Retinal pigment epithelial cell (primary cell): Measurements from ENCODE around the gene KRTAP10-4.
"Not testable (repeated sequence)": the region's sequence is repeated elsewhere in the genome, so short reads cannot be mapped to it uniquely, and the experiment has no call there.

ENCODE experiments used
- DNase-seq: peaks from one replicate; pipeline ENCODE4 v3.0.0-alpha.2; 2010; ENCODE audit warnings: low read depth
- H3K4me3 ChIP-seq: 2 replicates; pipeline ENCODE4 v1.5.1; 2011; ENCODE audit warnings: mild to moderate bottlenecking, low read length, control low read depth, moderate library complexity
- TF ChIP-seq, protein P1 (sequence below): conservative IDR thresholded peaks from 2 replicates; pipeline ENCODE4 v1.5.1; 2011; ENCODE audit warnings: low read depth, low read length, control low read depth, inconsistent platforms

KRTAP10-4 gene

DNA sequence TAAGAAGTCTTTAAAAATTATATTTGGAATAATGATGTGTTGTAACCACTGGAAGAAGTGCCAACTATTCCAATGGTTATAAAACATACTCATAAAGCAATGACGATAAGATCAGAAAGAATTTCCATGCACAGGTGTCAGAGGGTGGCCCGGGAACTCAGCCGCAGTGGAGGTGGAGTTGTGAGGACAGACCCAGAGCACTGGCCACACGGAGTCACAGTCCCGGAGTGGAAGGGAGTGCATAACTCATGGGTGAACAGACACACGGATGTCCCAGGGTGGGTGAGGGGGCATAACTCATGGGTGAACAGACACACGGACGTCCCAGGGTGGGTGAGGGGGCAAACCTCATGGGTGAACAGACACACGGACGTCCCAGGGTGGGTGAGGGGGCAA lies 2.5 kb downstream of the KRTAP10-4 start:
- DNase-seq, result no peak
- no peak overlapping the region for H3K4me3 ChIP-seq
- TF ChIP-seq, protein P1, sequence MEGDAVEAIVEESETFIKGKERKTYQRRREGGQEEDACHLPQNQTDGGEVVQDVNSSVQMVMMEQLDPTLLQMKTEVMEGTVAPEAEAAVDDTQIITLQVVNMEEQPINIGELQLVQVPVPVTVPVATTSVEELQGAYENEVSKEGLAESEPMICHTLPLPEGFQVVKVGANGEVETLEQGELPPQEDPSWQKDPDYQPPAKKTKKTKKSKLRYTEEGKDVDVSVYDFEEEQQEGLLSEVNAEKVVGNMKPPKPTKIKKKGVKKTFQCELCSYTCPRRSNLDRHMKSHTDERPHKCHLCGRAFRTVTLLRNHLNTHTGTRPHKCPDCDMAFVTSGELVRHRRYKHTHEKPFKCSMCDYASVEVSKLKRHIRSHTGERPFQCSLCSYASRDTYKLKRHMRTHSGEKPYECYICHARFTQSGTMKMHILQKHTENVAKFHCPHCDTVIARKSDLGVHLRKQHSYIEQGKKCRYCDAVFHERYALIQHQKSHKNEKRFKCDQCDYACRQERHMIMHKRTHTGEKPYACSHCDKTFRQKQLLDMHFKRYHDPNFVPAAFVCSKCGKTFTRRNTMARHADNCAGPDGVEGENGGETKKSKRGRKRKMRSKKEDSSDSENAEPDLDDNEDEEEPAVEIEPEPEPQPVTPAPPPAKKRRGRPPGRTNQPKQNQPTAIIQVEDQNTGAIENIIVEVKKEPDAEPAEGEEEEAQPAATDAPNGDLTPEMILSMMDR, result no peak

DNA sequence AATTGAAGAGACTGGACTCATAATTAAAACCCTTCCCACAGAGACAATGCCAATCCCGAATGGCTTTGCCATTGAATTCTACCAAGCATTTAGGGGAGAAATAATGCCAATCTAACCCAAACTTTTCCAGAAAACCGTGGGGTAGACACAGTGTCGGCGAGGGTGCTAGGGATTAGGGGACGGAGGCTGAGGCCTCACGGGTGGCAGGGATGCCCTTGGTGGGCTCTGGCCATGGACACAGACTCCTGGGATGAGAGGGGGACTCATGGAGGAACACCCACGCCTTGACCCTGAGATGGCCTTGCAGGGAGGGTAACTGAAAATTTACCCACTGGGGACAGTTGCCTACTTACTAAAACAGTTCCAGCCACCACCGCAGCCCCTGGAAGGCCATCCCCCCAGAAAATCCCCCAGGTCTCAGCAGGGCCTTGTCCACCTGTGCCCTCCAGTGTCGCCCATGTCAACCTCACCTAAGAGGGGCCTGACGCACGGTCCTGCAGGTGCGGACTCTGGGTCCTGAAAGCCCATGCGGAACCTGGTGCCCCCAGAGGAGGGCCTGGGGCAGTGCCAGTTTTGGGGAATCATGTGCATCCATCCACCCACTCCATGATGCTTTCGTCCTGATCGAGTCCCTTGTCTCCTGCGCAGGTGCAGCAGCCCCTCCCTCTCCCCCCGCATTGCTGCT lies 5.0 kb downstream of the KRTAP10-4 start:
- H3K4me3 ChIP-seq, result no peak overlapping the region
- TF ChIP-seq, protein P1, result no peak
- no peak for DNase-seq

DNA sequence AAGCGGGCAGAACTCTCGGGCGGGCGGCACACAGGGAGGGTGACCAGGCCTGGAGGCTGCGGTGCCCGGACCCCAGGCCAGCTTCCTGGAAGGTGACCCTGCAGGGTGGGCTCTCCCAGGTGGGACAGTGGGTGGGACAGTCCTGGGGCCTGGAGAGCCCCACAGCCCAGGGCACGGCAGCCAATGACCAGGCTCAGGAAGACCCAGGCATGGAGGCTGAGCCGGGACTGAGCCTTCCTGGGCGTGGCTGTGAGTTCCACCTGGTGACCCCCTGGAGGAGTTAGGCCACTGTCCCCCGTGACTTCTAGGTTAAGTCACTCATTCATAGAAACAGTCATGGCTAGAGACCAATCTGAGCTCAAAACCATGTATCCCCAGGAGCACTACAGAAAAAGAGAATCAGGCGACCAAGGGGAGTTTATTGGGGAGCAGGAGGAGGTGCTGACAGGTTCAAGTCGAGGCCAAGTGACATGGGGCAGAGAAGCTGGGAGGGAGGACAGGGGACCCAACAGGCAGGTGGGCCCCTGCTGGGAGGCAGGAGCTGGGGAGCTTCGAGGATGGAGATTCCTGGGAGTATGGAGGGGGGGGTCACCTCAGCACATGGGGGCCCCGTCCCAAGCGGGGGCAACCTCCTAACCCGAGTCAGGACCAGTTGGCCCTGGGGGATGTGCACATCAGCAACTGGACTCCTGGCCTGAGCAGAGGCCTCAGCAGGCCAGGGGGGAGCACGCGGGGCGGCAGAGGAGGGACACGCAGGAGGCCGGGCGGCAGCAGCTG lies 5.7 kb downstream of the KRTAP10-4 start:
- no peak for DNase-seq
- TF ChIP-seq, protein P1, result no peak
- H3K4me3 ChIP-seq, result no peak overlapping the region

DNA sequence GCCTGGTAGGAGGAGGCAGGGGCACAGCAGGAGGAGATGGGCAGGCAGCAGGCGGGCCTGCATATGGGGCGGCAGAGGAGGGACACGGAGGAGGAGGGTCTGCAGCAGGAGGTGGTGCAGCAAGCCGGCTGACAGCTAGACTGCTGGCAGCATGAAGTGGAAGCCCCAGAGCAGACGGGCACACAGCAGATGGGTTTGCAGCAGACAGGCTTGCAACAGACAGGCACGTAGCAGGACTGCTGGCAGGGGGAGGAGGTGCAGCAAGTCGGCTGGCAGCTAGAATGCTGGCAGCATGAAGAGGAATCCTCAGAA lies 6.3 kb downstream of the KRTAP10-4 start:
- no peak overlapping the region for H3K4me3 ChIP-seq
- DNase-seq, result no peak
- TF ChIP-seq, protein P1, result no peak

DNA sequence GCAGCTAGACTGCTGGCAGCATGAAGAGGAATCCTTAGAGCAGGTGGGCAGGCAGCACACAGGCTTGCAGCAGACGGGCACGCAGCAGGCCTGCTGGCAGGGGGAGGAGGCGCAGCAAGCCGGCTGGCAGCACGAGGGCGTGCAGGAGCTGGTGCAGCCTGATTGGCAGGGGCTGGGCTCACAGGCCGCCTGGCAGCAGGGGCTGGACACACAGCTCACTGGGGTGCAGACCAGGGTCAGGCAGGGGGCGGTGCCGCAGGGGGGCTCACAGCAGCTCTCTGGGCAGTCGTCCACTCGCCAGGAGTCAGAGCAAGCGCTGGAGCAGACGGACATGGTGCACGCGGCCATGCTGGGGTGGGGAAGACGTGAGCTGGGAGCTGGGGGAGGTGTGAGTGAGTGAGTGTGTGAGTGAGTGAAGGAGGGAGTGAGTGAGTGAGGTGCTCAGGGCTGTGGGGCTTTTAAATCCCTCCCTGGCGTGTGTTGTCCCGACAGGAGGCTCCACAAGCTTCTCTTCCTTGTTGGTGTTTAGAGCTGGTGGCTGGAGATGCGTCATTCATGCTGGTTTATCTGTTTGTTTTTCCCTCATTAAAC lies 6.8 kb downstream of the KRTAP10-4 start, which contains the start of gene KRTAP10-5:
Gene KRTAP10-5, minus strand, starts transcription at position 374 of the 591 bp plus-strand sequence. Its CDS starts 26 bp downstream, at position 348.
- DNase-seq, H3K4me3 ChIP-seq: not testable (repeated sequence)

DNA sequence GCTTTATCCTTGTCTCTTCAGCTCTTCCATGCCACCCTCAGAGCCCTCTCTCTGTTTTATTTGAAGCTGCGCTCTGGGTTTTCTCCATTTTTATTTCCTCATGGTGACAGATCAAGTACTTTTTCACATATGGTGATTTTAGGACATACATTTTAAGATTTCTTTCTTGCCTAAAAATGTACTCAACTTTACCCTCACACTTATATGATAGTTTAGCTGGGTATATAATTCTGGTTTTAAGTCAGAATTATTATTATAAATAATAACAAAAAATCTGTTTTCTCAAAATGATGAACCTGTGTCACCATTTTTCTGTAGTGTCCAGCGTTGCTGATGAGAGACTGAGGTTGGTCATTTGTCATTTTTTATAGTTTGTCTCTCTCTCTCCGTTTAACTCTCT lies 7.6 kb downstream of the KRTAP10-4 start:
- TF ChIP-seq, protein P1, result no peak
- H3K4me3 ChIP-seq, result no peak overlapping the region
- no peak for DNase-seq

DNA sequence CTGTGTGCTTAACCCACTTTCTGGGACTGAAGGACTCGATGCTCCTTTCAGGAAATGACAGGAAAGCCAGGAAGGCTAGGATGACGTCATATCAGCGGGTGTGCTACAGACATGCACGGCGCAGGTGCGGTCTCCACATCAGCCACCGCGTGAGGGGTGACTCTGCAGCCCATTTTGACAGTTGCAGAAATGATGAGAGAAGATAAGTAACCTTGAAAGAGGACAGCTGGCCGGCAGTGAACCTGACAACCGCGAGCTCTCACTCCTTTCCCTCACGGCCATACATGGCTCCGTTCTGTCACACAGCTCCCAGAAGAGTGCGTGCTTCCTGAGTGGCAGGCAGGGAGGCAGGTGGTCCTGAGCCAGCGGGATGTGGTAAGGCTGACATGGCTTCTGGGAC lies 8.5 kb downstream of the KRTAP10-4 start:
- TF ChIP-seq, protein P1, result no peak
- DNase-seq, result no peak
- no peak overlapping the region for H3K4me3 ChIP-seq
